ENCODE measurements around the gene CDKN2A. TPM values are rescaled to one million over a fixed set of nuclear protein-coding genes. Genes with fewer than 3 reads are reported as not detected.
A peak's percentile ranks its signal among the peaks of the same experiment; 100 is the strongest.
"Not testable (repeated sequence)": the region's sequence is repeated elsewhere in the genome, so short reads cannot be mapped to it uniquely, and the experiment has no call there.

The CDKN2A gene
- total RNA-seq, 1 donor from 2014 or later = 1.5 TPM

DNA sequence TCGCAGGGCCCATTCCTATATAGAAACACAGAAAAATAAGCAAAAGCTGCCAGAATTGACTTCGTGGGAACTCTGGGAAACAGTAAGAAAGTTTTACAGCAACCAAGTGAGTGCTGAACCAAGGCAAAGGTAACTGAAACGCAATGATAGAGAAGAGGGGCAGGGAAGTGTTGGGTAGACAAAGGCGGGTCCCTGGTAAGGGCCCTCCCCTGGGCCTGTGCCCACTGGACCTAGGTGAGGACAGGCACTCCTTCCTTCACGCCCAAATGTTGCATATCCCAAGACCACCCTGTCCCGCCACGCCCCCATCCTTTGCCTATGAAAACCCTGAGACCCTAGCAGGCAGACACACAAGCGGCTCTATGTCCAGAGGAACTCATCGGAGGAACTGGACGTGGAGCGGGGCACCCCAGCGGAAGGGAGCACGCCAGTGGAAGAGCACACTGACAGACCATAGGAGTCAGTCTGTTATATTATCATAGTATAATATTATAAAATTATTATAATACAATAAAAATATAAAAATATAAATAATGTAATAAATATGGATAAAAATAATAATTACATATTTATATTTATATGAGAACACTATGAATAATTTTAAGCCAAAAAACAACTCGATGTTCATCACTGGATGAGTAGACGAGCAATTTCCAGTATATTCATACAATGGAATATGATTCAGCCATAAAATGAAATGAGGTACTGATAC, 27.9 kb downstream of the CDKN2A start:
- DNase-seq (ENCODE audit: low spot score) = no peak
- ATAC-seq = peak; percentile 40

DNA sequence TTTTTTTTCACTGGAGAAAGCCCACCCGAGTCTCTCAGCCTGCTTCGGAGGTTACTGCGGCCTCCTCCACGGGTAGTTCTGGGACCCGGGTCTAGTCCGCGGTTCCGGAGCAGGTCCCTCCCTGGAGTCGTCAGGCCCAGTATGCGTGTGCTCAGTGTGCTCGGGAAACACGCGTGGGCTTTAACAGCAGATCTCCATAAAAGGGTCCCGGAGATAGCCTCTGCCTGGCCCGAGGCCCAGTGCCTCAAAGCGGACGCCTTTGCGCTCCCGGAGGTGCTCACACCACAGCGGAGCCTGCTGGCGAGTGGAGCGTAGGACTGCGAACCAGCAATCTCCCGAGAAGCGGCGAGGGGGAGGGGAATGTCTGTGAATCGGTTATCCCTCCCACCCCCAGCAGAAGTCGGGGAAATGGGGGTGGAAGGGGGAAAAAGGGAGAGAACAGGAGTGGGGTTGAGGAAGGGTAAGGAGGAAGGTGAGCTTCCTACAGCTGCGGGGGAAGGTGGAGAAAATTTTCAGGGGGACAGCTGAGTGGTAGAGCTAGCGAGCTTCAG, 28.7 kb downstream of the CDKN2A start:
- intact Hi-C loops (cut with DNase I) = no loop called here
- DNase-seq (ENCODE audit: low spot score) = peak; percentile 64
- peak; percentile 46 for ATAC-seq

More for the DNA sequence above, 27.9 kb downstream of the CDKN2A start:
- intact Hi-C loops (cut with DNase I) = no loop called here

DNA sequence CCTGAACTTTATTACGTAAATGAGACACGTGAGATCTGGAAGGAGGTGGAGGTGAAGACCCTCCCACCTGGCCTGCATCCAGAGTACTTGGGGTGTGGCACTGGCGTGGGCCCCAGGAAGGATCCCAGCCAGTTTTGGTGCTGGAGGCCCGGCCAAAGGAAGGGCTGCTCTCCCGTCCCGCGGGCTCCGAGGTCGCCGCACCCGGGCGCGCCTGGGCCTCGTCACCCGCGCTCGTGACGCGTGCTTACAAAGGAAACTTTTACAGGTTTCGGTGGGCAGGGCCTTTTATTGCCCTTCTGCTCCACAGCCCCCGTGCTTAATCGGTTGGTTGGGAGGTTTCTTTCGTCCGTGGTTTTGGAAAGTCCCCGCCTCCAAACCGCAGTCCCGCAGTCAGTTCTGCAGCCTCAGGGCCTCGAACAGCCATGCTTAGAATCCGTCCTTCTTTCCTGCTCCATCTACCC, 29.2 kb downstream of the CDKN2A start:
- peak; percentile 62 for ATAC-seq
- intact Hi-C loops (cut with DNase I) = no loop called here
- DNase-seq (ENCODE audit: low spot score) = peak; percentile 66

DNA sequence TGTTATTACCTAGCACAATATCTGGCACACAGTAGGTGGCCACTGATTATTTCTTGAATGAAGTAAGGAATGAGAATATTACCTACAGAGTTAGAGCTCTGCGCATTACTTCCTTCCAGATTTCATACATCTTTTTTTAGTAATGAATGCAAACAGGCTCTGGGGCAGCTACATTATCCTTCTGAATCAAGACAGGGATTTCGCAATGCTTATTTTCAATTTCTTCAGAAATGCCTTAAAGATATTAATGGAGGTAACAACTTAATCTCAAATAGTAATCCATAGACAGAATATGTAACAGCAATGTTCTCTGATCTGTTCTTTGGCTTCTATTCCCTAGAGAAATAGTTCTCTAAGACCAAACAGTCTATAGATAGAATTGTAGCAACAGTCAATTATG, 32.6 kb downstream of the CDKN2A start:
- ATAC-seq (no peak), DNase-seq (ENCODE audit: low spot score) (no peak)
- intact Hi-C loops (cut with DNase I) = no loop called here

DNA sequence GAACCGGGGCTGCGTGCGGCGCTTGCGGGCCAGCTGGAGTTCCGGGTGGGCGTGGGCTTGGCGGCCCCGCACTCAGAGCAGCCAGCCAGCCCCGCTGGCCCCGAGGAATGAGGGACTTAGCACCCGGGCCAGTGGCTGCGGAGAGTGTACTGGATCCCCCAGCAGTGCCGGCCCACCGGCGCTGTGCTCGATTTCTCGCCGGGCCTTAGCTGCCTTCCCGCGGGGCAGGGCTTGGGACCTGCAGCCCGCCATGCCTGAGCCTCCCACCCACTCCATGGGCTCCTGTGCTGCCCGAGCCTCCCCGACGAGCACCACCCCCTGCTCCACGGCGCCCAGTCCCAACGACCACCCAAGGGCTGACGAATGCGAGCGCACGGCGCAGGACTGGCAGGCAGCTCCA, 34.9 kb downstream of the CDKN2A start:
- ATAC-seq; intact Hi-C loops (cut with DNase I); DNase-seq (ENCODE audit: low spot score): not testable (repeated sequence)

DNA sequence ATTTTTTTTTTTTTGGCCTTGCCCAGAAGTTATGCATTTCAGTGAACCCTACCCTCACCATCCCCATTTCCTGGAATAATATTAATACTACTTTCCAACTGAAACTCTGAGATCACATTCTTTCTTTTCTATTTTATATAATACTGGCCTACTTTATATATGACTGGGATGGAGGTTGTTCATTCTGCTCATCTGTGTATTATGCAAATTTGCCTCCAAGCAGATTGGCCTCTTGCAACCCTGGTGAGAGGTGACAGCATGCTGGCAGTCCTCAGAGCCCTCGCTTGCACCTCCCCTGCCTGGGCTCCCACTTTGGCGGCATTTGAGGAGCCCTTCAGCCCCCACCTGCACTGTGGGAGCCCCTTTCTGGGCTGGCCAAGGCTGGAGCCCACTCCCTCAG, 35.4 kb downstream of the CDKN2A start:
- intact Hi-C loops (cut with DNase I) = no loop called here
- DNase-seq (ENCODE audit: low spot score) (no peak), ATAC-seq (no peak)

DNA sequence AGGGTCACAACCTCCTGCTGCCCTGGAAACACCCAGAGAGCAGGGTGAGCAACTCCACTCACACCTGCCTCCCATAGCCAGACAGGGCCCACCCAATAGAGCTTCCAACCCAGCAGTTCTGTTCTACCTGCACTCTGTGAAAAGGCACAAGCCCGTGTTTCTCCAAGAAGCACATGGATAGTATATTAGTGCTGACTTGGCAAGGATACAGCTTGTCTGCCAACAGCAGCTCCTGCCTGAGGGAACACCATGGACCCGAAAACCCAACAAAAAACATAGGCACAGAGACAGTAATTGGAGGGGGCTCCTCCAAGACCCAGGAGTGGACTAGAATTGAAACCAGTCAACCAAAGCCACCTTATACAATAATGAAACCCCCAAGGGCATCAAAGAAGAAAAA, 48.6 kb downstream of the CDKN2A start:
- ATAC-seq (no peak), DNase-seq (ENCODE audit: low spot score) (no peak)
- intact Hi-C loops (cut with DNase I) = no loop called here

DNA sequence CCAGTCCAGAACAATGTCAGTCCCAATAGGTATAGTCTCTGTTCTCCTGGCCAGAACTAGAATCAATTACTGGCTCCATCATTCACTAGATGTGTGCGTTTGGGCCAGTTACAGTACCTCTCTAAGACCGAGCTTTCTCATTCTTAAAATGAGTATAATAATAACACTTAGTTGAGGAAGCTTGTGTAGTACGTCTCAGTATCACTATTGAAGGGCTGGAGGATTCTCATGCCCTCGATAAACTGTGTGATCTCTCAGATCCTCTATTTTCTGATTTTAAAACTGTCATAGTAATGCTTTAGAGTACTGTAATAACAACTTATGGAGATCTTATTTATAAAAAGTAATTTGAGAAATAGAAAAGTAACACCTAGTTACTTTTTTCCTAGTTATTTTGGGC, 50.7 kb downstream of the CDKN2A start:
- intact Hi-C loops (cut with DNase I) = no loop called here
- no peak for ATAC-seq
- no peak for DNase-seq (ENCODE audit: low spot score)

DNA sequence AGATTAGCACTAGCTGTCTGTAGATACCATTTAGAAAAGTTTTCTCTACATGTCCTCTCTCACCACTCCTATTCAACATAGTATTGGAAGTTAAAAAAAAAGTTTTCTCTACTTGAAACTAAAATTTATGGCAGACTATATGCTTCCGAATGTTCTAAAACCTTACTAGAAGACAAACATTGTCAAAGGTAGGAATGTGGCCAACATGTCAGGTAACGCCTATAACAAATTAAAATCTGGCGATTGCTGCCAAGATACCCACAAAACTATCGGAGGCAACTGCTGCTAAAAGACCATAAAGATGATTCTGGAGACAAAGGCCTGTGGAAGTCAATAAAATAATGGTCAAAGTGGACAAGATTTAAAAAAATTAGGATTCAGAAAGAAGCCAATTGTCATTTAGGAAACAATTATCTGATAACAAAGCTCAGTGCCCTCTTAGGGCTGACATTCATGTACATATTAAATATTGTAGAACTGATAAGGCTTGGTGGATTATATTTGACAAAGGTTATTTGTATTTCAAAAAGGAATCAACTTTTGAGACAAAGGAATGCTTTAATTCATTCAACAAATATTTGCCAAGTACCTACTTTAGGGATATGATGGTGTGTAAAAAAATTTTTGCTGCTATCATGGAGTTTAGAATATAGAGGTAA, 52.7 kb downstream of the CDKN2A start:
- no peak for ATAC-seq
- no peak for DNase-seq (ENCODE audit: low spot score)
- intact Hi-C loops (cut with DNase I) = no loop called here

DNA sequence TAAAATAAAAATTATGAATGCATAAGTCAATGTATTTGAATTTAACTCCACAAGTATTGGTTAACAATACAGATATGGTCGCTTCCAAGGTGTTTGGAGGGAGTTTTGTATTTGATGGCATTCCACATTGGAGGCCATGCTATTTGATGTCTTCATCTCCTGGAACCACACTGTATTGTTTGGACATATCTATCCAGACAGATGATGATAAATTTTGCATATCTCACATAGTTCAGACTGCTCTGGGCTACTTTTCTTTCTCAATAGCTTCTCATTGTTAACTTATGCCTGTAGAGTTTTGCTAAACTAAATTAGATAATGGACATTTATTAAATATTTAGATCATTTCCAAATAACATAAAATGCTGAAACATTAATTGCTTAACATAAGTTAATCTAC, 58.0 kb downstream of the CDKN2A start:
- intact Hi-C loops (cut with DNase I) = no loop called here
- ATAC-seq (no peak), DNase-seq (ENCODE audit: low spot score) (no peak)

DNA sequence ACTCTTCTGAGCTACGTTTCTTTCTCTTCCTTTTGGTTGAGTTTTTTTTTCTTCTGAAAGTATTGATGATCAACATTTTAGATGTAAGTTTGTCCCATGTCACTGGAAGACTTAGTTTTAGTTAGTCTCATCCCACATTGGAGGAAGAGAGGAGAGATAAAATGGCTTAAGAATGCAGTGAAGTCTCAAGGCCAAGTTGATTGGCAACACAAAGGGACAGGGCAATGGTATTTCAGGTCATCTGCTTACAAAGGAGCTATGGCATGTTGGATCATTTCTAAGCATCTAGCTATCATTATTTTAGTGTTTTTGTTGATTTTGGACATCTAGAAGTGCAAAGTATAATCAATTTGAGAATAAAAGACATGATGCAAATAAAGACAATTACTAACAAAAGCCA, 58.6 kb downstream of the CDKN2A start:
- ATAC-seq = no peak
- intact Hi-C loops (cut with DNase I) = no loop called here
- no peak for DNase-seq (ENCODE audit: low spot score)

DNA sequence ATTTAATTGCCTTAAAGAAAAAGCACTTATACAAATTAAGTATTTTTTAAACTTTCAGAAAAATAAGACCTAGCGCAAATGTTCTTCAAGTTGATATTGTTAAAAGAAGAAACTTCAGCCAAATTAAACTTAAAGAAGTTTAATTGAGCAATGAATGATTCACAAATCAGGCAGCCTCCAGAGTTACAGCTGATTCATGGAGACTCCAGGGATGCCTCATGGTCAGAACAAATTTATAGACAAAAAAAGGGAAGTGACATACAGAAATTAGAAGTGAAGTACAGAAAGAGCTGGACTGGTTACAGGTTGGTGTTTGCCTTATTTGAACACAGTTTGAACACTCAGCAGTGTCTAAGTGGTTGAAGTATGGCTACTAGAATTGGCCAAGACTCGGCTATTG, 60.3 kb downstream of the CDKN2A start:
- ATAC-seq (no peak), DNase-seq (ENCODE audit: low spot score) (no peak)
- intact Hi-C loops (cut with DNase I) = loop anchor here (2.0 kb wide), 1 partner anchor 61 kb away; no protein-coding TSS in a partner anchor

DNA sequence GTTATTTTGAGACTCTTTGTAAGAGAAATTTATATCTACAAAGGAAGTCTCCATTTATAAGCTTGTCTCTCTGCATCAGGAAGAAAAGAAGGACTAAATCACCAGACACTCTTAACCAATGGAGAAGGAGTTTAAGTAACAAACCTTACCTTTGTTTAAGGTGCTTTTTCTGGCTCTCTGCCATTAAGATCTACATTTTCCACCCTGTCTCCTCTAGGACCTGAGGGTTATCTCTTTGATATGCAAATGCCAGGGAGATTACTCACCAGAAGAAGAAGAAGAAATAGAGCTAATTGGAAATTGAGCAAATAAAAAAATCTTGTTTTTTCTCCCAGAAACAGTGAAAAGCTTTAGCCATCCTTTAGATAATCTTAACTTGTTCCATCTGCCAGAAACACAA, 60.9 kb downstream of the CDKN2A start:
- no peak for ATAC-seq
- intact Hi-C loops (cut with DNase I) = loop anchor here (2.0 kb wide), 1 partner anchor 60 kb away; no protein-coding TSS in a partner anchor
- no peak for DNase-seq (ENCODE audit: low spot score)

DNA sequence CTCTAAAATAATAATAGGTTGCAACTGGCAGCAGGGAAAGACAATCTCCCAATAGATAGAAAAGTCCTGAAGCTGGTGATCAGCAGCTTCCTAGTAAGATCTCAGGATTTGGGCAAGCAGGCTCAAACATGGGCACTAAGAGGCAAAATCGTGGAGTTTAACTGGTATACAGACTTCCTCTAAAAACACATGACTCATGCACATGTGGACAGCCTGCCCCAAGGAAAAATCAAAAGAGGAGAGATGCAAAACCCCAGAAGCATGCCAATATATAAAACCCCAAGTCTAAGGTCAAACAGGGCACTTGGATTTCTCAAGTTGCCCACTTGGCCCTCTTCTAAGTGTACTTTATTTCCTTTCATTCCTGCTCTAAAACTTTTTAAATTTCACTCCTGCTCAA, 62.8 kb downstream of the CDKN2A start:
- DNase-seq (ENCODE audit: low spot score) (no peak), ATAC-seq (no peak)
- intact Hi-C loops (cut with DNase I) = no loop called here

DNA sequence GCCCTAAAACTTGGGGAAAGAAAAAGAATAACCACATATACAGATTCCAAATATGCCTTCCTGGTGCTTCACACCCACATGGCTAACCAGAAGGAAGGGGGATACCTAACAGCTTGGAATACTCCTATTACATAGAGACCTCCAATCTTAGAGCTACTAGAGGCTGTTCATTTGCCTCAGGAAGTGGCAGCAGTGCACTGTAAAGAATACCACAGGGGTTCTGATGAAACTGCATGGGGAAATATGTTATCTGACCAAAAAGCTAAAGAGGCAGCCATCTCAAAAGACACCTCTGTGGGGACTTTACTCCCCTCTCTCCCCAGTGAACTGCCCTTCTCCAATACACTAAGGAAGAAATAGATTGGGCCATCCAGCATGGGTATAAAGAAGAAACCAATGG, 66.4 kb downstream of the CDKN2A start:
- DNase-seq (ENCODE audit: low spot score) (no peak), ATAC-seq (no peak)
- intact Hi-C loops (cut with DNase I) = no loop called here

DNA sequence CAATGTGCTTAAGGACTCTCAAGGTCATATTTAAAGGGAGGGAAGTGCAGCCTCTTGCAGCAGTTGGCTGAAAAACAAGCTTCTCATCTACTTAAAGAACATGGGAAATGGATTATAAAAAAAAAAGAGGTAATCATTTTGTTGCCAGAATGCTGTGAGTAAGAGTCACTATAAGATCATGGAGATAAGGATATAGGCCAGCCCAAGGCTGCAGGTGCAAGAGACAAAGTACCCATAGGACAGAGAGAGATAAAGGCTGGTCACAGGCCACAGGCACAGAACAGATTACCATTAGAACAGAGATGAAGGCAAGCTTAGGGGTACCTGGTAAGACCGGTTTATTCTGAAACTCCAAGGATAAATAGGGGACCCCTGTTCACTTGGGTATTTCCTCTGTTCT, 70.5 kb downstream of the CDKN2A start:
- ATAC-seq (no peak), DNase-seq (ENCODE audit: low spot score) (no peak)
- intact Hi-C loops (cut with DNase I) = no loop called here

DNA sequence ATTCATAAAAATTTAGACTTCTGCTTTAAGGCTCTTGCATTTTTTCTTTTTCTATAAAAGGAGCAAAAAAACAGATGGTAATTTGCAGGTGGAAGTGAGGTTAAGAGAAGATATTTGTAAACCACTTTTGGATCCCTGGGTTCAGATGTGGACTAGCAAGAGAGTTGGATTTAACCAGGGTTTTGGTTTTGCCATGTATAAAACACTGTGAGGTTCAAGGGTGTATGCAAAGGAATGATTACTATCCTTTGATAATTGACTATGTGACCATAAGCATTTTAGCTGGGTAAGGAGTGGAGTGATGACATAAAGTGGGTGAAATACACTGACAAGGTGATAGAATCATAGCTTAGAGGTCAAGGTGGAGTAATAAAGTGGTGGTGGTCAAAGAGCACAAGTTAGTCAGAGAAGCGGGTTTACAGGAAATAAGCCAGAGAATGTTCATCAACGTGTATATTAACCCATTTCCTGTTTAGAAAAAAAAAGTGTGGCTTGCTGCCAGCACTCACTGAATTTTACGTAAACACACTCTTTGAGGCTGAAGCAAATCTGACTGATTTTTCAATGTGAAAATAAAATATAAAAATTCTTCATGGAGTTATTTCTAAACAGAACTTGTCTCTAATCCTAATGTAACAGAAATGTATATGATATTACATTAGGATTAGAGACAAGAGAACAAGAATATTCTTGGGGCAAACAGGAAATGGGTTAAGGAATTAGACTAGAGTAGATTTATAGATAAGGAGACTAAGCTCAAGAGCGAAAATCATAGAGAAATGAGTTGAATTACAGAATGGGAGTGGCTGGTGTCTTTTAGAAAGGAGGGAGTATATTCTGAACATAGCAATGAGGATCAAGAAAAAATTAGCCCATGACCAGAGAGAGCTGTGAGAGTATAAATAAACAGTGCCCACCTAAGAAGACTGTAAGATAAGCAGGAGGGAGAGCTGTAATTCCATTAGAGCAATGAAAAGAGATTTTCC, 74.5 kb downstream of the CDKN2A start:
- intact Hi-C loops (cut with DNase I) = no loop called here
- DNase-seq (ENCODE audit: low spot score) = no peak
- ATAC-seq = no peak

Measured in sciatic nerve (tissue), 2 donors.